Keratinocyte (primary cell): ENCODE results near the gene ZMIZ1. TPM values are rescaled to one million over a fixed set of nuclear protein-coding genes. Genes with fewer than 3 reads are reported as not detected.

Experiments
- DNase-seq: peaks from one replicate; pipeline ENCODE4 v3.0.0-alpha.2; 2011; ENCODE audit warnings: low read depth, missing footprints, low spot score
- FAIRE-seq: peaks from 2 replicates; lab custom pipeline; 2011; peaks lifted over from hg19 to GRCh38; lab: Jason Lieb, UNC
- H2AFZ ChIP-seq: 2 replicates; pipeline ENCODE4 v1.6.0; 2012; ENCODE audit warnings: low read length, control low read depth, inconsistent platforms; ENCODE audit not compliant: control insufficient read depth
- H3K27ac ChIP-seq: 2 replicates; pipeline ENCODE4 v1.5.1; 2011; ENCODE audit warnings: low read length; ENCODE audit not compliant: control insufficient read depth, insufficient read depth
- H3K27me3 ChIP-seq: 3 replicates; pipeline ENCODE4 v1.6.0; 2011; ENCODE audit warnings: low read length; ENCODE audit not compliant: control insufficient read depth, insufficient read depth; ENCODE audit errors: extremely low read depth
- H3K36me3 ChIP-seq, 2 experiments: 2 replicates in 1 of 2; 3 replicates in 1 of 2; pipeline ENCODE4 v1.5.1; 2011; ENCODE audit warnings: low read length in 2 of 2, mild to moderate bottlenecking in 1 of 2; ENCODE audit not compliant: control insufficient read depth in 2 of 2, insufficient read depth in 2 of 2; ENCODE audit errors: extremely low read depth in 1 of 2
- H3K4me1 ChIP-seq: 3 replicates; pipeline ENCODE4 v1.5.1; 2011; ENCODE audit warnings: low read length; ENCODE audit not compliant: control insufficient read depth, insufficient read depth; ENCODE audit errors: extremely low read depth
- H3K4me2 ChIP-seq: 3 replicates; pipeline ENCODE4 v1.6.0; 2011; ENCODE audit warnings: low read depth, low read length; ENCODE audit not compliant: control insufficient read depth, insufficient read depth; ENCODE audit errors: extremely low read depth
- H3K4me3 ChIP-seq, 3 experiments: fragments of 200-600 bp in 1 of 3; sonication (generic) in 1 of 3; 2 replicates in 2 of 3; 3 replicates in 1 of 3; pipeline ENCODE4 v1.5.1; 2011 to 2016; ENCODE audit warnings: low read length in 3 of 3, mild to moderate bottlenecking in 3 of 3, control low read depth in 2 of 3, inconsistent platforms in 1 of 3, low read depth in 1 of 3, mixed read lengths in 1 of 3, mixed run types in 1 of 3, moderate library complexity in 1 of 3; ENCODE audit not compliant: control insufficient read depth in 2 of 3, insufficient read depth in 2 of 3; ENCODE audit errors: extremely low read depth in 1 of 3
- H3K79me2 ChIP-seq: 2 replicates; pipeline ENCODE4 v1.6.0; 2012; ENCODE audit warnings: low read length; ENCODE audit not compliant: control insufficient read depth, insufficient read depth
- H3K9ac ChIP-seq: 3 replicates; pipeline ENCODE4 v1.6.0; 2011; ENCODE audit warnings: low read length; ENCODE audit not compliant: control insufficient read depth, insufficient read depth; ENCODE audit errors: extremely low read depth
- H3K9me1 ChIP-seq: 3 replicates; pipeline ENCODE4 v1.6.0; 2011; ENCODE audit warnings: low read length; ENCODE audit not compliant: control insufficient read depth, insufficient read depth; ENCODE audit errors: extremely low read depth
- H3K9me3 ChIP-seq: 2 replicates; pipeline ENCODE4 v1.5.1; 2012; ENCODE audit warnings: low read depth, low read length; ENCODE audit not compliant: control insufficient read depth
- H4K20me1 ChIP-seq: 3 replicates; pipeline ENCODE4 v1.6.0; 2011; ENCODE audit warnings: low read length; ENCODE audit not compliant: control insufficient read depth, insufficient read depth; ENCODE audit errors: extremely low read depth
- CTCF ChIP-seq, 3 experiments: IDR thresholded peaks in 1 of 3; conservative IDR thresholded peaks in 1 of 3; optimal IDR thresholded peaks in 1 of 3; 2 replicates in 2 of 3; 3 replicates in 1 of 3; pipeline versions ENCODE3 to v1.5.1; 2011; ENCODE audit warnings: low read length in 3 of 3, mild to moderate bottlenecking in 3 of 3, moderate library complexity in 2 of 3, control low read depth in 1 of 3, inconsistent platforms in 1 of 3; ENCODE audit not compliant: insufficient read depth in 2 of 3; ENCODE audit errors: extremely low read depth in 1 of 3
- EZH2 ChIP-seq: IDR thresholded peaks from one replicate; pipeline ENCODE4 v1.6.1; 2012; ENCODE audit warnings: inconsistent platforms, mild to moderate bottlenecking, low read length, moderate library complexity
- dilution Hi-C: fragments of 300-500 bp; cut with MboI; formaldehyde crosslinking; loops from one replicate; pipeline ENCODE4 v1.7.0; 2020; ENCODE audit warnings: low sequenced_read_pairs; ENCODE audit not compliant: extremely low pct_ligation_motif_present
- polyA plus RNA-seq, 5 experiments: library from polyadenylated mRNA; depleted of rRNA in 3 of 5; stranded (reverse) in 3 of 5; stranded (forward) in 1 of 5; unstranded in 1 of 5; fragments of >200 nt; gene quantifications; 1 replicate in 1 of 5; 2 replicates in 3 of 5; 3 replicates in 1 of 5; pipeline versions ENCODE4 v1.2.1 to v1.2.3, GENCODE V29; 2011 to 2012; ENCODE audit warnings: missing spikeins in 2 of 5, low read depth in 1 of 5, low replicate concordance in 1 of 5

The ZMIZ1 gene
- polyA plus RNA-seq, 1 donor (not counting 4 experiments of a cell fraction or from before 2014, with no cell fraction given), result 1.8 TPM

- FAIRE-seq (no peak), DNase-seq (no peak)
- dilution Hi-C loops, result no loop called here
- Histone ChIP-seq H3K9me3 (no peaks in the 10 kb centered on the region), H3K4me2 (no peak overlapping the region), H3K27me3 (no peaks in the 10 kb centered on the region), H3K9me1 (no peaks in the 10 kb centered on the region), H3K4me3 (no peak overlapping the region), H4K20me1 (no peaks in the 10 kb centered on the region), H3K27ac (no peak overlapping the region), H3K79me2 (no peaks in the 10 kb centered on the region), H3K36me3 (no peaks in the 10 kb centered on the region), H3K4me1 (peaks cover 11% of the 10 kb centered on the region), H2AFZ (peak overlapping the region; percentile 4), H3K9ac (no peak overlapping the region)
- TF ChIP-seq EZH2 (no peak), CTCF (optimal IDR thresholded peaks at IDR 0.05 in 1 of 3, IDR thresholded peaks at IDR 0.05 in 1 of 3, conservative IDR thresholded peaks at IDR 0.05 in 1 of 3; ENCODE audit: extremely low read depth in 1 of 3, insufficient read depth in 2 of 3, low read length in 3 of 3) (no peak)
Observed at GRCh38 chr10:79021331-79021907, 47.3 kb upstream of the ZMIZ1 start.

GRCh38 chr10:79021948-79022499 lies 46.7 kb upstream of the ZMIZ1 start:
- Histone ChIP-seq H3K9me3 (no peaks in the 10 kb centered on the region), H3K4me3 (no peak overlapping the region), H3K4me2 (no peak overlapping the region), H3K9ac (no peak overlapping the region), H3K4me1 (peaks cover 11% of the 10 kb centered on the region), H2AFZ (no peak overlapping the region), H3K9me1 (no peaks in the 10 kb centered on the region), H3K27me3 (no peaks in the 10 kb centered on the region), H3K79me2 (no peaks in the 10 kb centered on the region), H4K20me1 (no peaks in the 10 kb centered on the region), H3K36me3 (no peaks in the 10 kb centered on the region), H3K27ac (no peak overlapping the region)
- dilution Hi-C loops, result no loop called here
- no peak for TF ChIP-seq CTCF (optimal IDR thresholded peaks at IDR 0.05 in 1 of 3, IDR thresholded peaks at IDR 0.05 in 1 of 3, conservative IDR thresholded peaks at IDR 0.05 in 1 of 3; ENCODE audit: extremely low read depth in 1 of 3, insufficient read depth in 2 of 3, low read length in 3 of 3)
- no peak for TF ChIP-seq EZH2
- DNase-seq (no peak), FAIRE-seq (no peak)
